Neural progenitor cell (in vitro differentiated cells): ENCODE data around the gene PRM2.

ENCODE experiments used
- EZH2 ChIP-seq: fragments of 200-600 bp; sonication (generic); IDR thresholded peaks from 2 replicates; pipeline ENCODE4 v1.6.1; 2017; ENCODE audit warnings: antibody characterized with exemption, mild to moderate bottlenecking, moderate library complexity
- TF ChIP-seq, protein P1 (sequence below): fragments of 200-600 bp; sonication (generic); IDR thresholded peaks from 2 replicates; pipeline ENCODE4 v1.5.1; 2017; ENCODE audit warnings: antibody characterized with exemption, mild to moderate bottlenecking

- no peak for TF ChIP-seq EZH2
- TF ChIP-seq, protein P1, sequence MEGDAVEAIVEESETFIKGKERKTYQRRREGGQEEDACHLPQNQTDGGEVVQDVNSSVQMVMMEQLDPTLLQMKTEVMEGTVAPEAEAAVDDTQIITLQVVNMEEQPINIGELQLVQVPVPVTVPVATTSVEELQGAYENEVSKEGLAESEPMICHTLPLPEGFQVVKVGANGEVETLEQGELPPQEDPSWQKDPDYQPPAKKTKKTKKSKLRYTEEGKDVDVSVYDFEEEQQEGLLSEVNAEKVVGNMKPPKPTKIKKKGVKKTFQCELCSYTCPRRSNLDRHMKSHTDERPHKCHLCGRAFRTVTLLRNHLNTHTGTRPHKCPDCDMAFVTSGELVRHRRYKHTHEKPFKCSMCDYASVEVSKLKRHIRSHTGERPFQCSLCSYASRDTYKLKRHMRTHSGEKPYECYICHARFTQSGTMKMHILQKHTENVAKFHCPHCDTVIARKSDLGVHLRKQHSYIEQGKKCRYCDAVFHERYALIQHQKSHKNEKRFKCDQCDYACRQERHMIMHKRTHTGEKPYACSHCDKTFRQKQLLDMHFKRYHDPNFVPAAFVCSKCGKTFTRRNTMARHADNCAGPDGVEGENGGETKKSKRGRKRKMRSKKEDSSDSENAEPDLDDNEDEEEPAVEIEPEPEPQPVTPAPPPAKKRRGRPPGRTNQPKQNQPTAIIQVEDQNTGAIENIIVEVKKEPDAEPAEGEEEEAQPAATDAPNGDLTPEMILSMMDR = no peak
Observed at GRCh38 chr16:11225677-11226549, 50.4 kb downstream of the PRM2 start.
